ENCODE data around the gene ZMYND11. TPM values are rescaled to one million over a fixed set of nuclear protein-coding genes. Genes with fewer than 3 reads are reported as not detected.

ZMYND11 gene
- total and polyA plus RNA-seq, 9 of the 15 experiments (the other 6 are each of a cell fraction or from before 2014, with no cell fraction given): 2.7 to 13.8 (median 8.8) TPM

- no peak for TF ChIP-seq USF2 (CRISPR knock-in tag; IDR thresholded peaks at IDR 0.05)
- no peak for TF ChIP-seq HEY1 (CRISPR knock-in tag; IDR thresholded peaks at IDR 0.05; ENCODE audit: borderline replicate concordance)
- no peak for TF ChIP-seq PBX2 (CRISPR knock-in tag; IDR thresholded peaks at IDR 0.05; ENCODE audit: low read depth)
- TF ChIP-seq PBX2 (tag; conservative IDR thresholded peaks at IDR 0.05; ENCODE audit: low read depth): no peak
- TF ChIP-seq NELFE (IDR thresholded peaks at IDR 0.05; ENCODE audit: insufficient read depth, insufficient read length): no peak
These were observed 112.2 kb downstream of the ZMYND11 start (continued) for GRCh38 chr10:247480-247879.

GRCh38 chr10:248307-248706 lies 113.1 kb downstream of the ZMYND11 start:
- Histone ChIP-seq H3K36me3 (ENCODE audit: control insufficient read depth, insufficient read depth, low read length) (peaks cover 24% of the 10 kb centered on the region), H3K79me2 (ENCODE audit: control insufficient read depth, insufficient read depth, low read length) (no peaks in the 10 kb centered on the region), H2AFZ (ENCODE audit: low read depth, low read length) (no peak overlapping the region), H3K4me3 (no peak overlapping the region), H3K9me1 (ENCODE audit: control insufficient read depth, insufficient read depth, low read length) (no peaks in the 10 kb centered on the region), H3K9ac (ENCODE audit: insufficient read depth in 1 of 2, low read depth in 2 of 2, low read length in 2 of 2) (no peak overlapping the region), H3K4me2 (ENCODE audit: insufficient read depth, low read length) (no peak overlapping the region), H3K4me1 (replicated peaks in 1 of 2; ENCODE audit: control insufficient read depth in 2 of 2, insufficient read depth in 2 of 2, low read length in 2 of 2) (no peaks in the 10 kb centered on the region), H3K9me3 (replicated peaks; ENCODE audit: control insufficient read depth, insufficient read depth, low read depth, low read length) (no peaks in the 10 kb centered on the region), H3K27ac (ENCODE audit: extremely low read depth, low read depth, low read length) (no peak overlapping the region), H4K20me1 (replicated peaks; ENCODE audit: control insufficient read depth, insufficient read depth, low read length) (no peaks in the 10 kb centered on the region; the same call in 1 of the 2 replicates), H3K27me3 (ENCODE audit: control insufficient read depth in 2 of 2, insufficient read depth in 2 of 2, low read length in 2 of 2) (no peaks in the 10 kb centered on the region)
- DNase-seq (ENCODE audit: extremely low read depth in 1 of 4, low spot score in 3 of 4) (no peak), ATAC-seq (no peak), FAIRE-seq (no peak)
- in situ Hi-C loops (cut with MboI): no loop called here
- intact Hi-C loops (cut with micrococcal nuclease): no loop called here
- BruUV-seq (replicated peaks): no TSS peak
- ChIA-PET POLR2A (interaction anchor here (1.0 kb wide), 1 partner anchor 9 kb away, joined by 3 read pairs; no protein-coding TSS in a partner anchor), CTCF (ENCODE audit: low intra/inter-chr PET ratio) (no interaction called here)
- 87% methylated on average over 15 of the region's 15 CpGs for WGBS (ENCODE audit: insufficient coverage, low coverage, missing lambda C conversion rate)
- TF ChIP-seq PRPF4 (IDR thresholded peaks at IDR 0.05; ENCODE audit: insufficient read depth, low read depth, low read length, poor library complexity, severe bottlenecking) (no peak), PURB (CRISPR knock-in tag; IDR thresholded peaks at IDR 0.05; ENCODE audit: low read depth) (no peak), FOXP4 (CRISPR knock-in tag; IDR thresholded peaks at IDR 0.05; ENCODE audit: borderline replicate concordance) (no peak), BHLHE40 (IDR thresholded peaks at IDR 0.05; ENCODE audit: low read length) (no peak), MTA3 (IDR thresholded peaks at IDR 0.05; ENCODE audit: borderline replicate concordance) (no peak), MLX (CRISPR knock-in tag; conservative IDR thresholded peaks at IDR 0.05) (no peak), ZNF830 (CRISPR knock-in tag; IDR thresholded peaks at IDR 0.05) (no peak), TCF7 (IDR thresholded peaks at IDR 0.05; ENCODE audit: borderline replicate concordance) (no peak), DIDO1 (tag; IDR thresholded peaks at IDR 0.05; ENCODE audit: low read depth) (no peak), CBX3 (IDR thresholded peaks at IDR 0.05; ENCODE audit: borderline replicate concordance in 1 of 2, low read length in 2 of 2) (no peak)

Data from K562 (cell line).